Globus pallidus (tissue), 1 donor: ENCODE measurements around the gene MSMB.
"Not testable (repeated sequence)": the region's sequence is repeated elsewhere in the genome, so short reads cannot be mapped to it uniquely, and the experiment has no call there.

Source experiments
- DNase-seq: peaks from one replicate; pipeline ENCODE4 v3.0.0-alpha.2; 2015; ENCODE audit warnings: low spot score

The MSMB gene

DNA sequence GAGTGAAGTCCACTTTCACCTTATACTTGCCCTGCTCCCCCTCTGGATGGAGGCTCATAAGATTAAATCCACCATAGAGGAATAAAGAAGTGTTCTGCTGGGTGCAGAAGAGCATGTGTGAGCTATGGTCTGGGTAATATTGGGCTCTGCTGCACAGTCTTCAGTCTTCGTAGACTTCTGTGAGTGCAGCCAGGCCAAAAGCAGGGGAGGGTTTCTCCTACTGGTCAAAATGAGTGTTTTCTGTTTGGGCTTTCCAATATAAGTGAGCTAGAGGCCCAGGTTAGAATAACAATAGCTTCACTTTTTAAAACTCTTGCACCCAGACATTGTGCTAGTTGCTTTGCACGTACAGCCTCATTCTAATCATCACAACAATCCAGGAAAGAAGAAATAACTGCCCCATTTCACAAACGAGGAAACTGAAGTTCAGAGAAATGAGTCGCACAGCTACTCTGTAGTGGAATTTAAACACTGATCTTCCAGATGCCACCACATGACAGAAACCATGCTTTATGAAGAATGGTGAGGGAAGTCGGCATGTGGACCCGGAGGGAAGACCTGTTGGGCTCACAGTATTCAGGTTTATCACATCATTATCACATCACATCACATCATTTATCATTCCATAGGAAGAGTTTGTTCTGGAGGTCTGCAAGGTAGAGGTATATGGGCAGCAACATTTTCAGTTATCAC, 23.8 kb upstream of the MSMB start:
- DNase-seq: no peak

DNA sequence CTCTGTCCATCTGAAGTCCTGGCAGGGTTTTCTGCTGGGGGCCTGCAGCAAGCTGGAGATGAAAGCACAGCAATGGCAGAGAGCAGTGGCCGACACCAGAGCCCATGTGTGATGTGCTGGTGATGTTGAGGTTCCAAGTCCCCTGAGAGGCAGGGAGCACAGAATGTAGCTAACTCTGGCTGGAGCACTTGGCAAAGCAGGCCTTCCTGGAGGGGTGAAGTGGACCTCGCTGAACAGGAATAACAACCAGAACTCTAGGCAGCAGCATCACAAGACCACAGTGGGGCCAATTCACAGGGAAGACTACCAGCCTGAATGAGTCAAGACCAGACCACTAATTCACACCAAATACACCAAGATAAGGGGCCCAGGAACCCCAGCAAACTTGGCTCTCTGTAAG, 22.8 kb upstream of the MSMB start:
- DNase-seq: no peak

DNA sequence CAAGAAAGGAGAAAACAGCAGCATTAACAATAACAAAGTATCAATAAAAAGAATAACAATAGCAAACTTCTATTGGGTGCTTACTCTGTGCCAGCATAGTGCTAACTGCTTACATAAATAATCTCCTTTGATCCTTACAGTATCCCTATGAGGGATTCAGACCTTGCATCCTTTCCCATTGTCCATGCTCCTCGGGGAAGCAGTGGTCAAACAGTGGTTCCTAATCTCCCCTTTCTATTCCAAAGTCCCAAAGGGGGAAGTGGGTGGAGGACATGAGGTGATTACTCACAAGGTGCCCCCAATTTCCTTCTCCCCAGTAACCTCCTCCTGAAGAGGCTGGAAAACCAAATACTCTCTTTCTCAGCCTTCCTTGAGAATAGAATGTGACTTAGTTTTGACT, 22.0 kb upstream of the MSMB start:
- no peak for DNase-seq

DNA sequence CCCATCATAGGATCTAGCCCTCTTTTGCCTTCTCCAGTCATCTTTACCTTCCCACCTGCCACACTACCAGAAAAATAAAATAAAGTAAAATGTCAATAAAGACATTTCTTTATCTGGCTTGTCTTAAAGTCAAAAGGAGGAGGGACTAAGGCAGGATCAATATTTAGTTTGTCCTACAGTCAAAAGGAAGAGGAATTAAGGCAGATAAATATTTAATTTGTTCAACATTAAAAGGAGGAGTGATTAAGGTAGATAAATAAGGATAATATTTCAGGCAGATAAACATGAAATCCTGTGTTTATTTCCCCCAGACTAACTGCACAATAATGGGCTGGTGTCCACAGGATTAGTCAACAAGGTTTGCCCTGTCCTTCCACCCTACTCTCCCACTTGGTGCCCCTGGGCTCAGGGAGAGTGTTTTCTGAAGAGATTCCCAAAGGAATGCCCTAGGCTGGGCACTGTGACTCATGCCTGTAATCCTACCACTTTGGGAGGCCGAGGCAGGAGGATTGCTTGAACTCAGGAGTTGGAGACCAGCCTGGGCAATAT, 18.3 kb upstream of the MSMB start:
- no peak for DNase-seq

DNA sequence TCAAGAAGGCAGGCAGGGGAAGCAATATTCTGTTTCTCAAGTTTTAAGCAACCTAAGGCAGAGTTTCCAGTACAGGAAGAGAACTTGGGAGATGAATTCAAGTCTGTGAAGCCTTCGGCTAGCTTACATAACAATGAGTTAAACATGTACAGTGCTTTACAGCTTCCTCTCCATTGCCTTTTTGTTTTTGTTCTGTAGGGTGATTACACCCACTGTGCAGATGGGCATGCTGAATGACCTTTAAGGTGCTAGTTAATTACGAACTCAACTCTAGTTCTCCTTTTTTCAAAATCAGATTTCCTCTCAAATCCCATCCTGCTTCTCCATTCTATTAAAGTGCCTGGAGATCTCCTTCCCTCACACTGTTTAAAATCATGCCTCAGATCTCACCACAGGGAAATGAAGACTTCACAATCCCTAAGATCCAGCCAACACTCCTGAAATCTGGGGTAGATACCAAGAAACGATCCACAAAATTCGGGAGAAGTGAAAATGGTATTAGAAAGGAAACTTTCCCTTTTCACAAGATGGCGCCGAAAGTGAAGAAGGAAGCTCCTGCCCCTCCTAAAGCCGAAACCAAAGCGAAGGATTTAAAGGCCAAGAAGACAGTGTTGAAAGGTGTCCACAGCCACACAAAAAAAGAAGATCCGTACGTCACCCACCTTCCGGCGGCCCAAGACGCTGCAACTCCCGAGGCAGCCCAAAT, 16.8 kb upstream of the MSMB start:
- DNase-seq: no peak

DNA sequence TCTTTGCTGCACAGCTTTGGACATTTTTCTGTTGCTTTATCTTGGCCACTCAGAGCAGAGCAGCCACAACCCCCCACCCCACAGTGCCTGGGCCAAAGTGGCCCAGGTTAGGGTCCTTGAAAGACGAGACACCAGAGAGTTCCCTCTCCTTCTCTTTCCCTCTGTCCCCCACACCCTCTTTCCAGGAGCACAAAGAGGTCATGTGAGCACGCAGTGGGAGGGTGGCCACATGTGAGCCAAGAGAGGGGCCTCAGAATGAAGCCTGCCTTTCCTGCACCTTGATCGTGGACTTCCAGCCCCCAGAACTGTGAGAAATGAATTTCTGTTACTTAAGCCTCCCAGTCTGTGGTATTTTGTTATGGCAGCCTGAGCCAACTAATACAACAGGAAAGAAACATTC, 14.6 kb upstream of the MSMB start:
- DNase-seq: no peak

DNA sequence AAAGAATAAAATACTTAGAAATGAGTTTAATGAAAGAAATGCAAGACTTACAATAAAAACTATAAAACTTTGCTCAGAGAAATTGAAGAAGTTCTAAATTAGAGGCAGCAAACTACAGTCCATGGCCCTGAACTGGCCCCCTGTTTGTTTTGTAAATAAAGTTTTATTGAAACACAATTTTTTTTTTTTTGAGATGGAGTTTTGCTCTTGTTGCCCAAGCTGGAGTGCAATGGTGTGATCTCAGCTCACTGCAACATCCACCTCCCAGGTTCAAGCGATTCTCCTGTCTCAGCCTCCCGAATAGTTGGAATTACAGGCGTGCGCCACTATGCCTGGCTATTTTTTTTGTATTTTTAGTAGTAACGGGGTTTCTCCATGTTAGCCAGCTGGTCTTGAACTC, 11.9 kb upstream of the MSMB start:
- DNase-seq: not testable (repeated sequence)

DNA sequence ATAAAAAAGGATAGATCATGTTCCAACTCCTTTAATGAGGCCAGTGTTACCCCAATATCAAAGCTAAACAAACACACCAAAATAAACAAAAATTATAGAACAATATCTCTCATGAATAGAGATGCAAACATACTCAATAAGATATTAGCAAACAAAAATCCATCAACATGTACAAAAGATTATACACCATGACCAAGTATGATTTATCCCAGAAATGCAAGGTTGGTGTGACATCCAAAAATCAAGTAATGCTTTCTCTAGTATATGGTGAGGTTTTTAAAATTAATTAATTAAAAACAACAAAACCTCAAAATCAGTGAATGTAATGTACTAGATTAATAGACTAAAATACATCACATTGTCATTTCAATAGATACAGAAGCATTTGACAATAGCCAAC, 11.0 kb upstream of the MSMB start:
- DNase-seq: no peak

DNA sequence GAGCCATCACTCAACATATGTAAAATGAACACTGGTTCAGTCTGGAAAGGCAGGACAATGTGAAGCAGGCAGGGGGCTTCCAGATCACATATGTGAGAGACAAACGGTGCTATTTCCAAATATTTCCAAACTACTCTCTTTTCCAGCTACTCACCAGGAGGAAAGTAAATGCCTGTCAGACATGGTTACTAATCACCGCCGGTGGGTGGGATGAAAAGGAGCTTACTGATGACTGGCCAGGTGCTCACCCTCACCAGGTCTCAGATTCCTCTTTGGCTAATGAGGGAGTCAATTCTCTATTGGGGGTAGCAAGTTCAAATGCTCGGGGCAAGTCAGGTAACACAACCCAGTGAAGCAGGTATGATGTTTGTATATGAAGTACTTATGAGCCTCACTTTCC, 9.7 kb upstream of the MSMB start:
- DNase-seq: no peak

DNA sequence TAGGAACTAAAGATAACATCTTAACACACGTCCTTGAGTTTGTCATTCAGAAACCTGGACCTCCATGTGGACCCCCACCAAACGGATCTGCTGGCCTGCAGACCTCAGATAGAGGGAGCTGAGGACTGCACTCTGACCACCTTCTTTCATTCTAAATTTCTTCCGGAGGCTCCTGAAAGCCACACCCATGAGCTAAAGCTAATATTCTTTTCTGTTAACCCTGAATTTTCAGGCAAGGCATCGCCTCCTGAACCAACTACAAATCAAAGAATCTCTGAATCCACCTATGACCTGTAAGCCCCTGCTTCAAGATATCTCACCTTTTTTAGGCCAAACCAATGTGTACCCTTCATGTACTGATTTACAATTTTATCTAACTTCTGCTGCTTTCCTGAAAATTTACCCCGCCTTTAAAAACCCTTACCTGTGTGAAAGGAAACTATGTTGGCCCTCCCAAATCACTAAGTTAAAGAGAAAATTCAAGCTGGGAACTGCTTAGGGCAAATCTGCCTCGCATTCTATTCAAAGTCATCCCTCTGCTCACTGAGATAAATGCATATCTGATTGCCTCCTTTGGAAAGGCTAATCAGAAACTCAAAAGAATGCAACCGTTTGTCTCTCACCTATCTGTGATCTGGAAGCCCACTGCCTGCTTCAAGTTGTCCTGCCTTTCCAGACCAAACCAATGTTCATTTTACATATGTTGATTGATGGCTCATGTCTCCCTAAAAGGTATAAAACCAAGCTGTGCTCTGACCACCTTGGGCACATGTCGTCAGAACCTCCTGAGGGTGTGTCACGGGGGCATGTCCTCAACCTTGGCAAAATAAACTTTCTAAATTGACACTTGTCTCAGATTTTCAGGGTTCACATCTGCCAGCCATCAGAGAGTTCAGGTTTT, 7.7 kb upstream of the MSMB start:
- DNase-seq: no peak

DNA sequence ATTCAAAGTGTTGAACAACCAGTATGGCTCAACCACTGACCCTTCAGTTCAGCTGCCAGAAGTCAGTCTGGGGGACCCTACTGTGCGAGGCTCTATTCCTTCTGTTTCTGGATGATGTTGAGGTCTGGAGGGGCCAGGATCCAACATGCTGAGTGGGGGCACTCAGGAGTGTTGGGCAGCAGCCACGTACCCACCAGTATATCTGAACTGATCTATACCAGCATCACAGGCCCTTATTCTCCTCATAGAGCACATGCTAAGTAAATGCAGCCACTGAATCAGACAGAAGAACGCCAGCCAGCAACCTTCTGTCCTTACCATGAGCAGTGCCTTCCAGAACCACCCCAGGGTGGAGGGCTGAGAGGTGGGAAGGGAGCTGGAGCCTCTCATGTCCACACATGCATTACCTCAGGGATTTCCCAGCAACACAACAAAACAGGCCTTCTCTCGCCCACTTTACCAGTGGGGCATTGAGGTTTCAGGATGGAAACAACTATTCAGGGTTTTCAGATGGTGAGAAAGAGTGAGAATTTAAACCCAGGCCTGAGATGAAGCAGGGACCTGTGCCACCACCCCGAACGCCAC, 6.8 kb upstream of the MSMB start:
- DNase-seq: no peak

DNA sequence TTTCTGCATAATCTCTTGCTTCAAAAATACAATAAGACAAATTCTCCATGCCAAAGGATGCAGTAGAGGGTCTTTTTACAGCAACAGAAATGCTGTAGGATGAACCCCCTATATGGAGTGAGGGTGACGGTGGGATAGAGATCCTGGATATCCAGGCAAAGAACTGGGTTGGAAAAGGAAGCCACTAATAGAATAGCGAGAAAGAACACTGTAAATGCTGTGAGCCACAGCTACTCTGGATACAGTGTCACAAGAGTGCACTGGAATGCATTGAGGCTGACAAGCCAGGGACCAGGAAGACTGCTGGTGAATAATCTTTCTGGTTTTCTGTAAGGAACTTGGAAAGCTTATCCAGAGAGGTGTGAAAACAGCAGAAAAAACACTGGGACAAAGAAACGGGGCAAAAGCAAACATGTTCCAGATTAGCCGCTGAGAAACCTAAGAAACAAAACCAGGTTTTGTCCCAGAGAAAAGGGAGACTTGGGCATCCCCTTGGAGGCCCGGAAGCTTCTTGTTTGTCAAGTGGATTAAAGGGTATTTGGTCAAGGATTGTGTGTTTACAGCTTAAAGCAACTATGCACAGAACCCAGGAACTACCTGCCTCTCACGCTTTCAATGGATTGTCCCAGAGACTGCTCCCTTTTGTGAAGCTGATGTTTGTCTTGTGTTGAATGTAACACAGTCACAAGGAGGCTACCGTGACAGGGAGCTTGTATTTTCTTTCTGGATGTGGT, 6.2 kb upstream of the MSMB start:
- no peak for DNase-seq

DNA sequence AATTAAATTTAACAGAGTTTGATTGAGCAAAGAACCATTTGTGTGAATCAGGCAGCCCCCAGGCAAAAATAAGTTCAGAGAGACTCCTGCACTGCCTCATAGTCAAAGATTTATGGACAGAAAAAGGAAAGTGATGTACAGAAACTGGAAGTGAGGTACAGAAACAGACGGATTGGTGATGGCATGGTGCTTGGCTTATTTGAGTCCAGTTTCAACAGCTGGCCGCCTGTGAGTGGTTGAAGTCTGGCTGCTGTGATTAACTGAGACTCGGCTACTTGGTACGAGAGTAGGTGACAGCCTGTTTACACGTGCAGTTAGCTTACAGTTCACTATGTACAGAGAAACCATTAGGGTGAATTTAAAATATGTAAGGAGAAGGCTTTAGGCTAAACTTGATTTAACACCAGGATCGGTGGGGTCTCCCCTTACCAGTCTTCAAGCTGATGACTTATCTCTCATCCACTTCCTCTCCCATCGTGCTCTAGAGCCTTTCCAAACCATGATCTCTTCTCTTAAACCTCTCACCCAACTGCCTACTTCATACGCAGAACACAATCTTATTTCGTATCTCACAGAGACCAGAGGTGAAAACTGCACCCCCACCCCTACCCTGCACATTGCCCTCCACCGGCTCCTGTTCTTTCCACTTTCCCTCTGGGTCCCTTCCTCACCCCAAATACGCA, 5.0 kb upstream of the MSMB start:
- no peak for DNase-seq

DNA sequence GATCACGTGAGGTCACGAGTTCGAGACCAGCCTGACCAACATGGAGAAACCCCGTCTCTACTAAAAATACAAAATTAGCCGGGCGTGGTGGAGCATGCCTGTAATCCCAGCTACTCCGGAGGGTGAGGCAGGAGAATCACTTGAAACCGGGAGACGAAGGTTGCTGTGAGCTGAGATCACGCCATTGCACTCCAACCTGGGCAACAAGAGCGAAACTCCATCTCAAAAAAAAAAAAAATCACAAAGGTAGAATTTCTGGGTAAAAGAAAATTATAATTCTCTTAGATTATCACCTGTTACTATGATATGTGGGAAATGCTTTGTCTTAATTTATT, 3.4 kb upstream of the MSMB start:
- not testable (repeated sequence) for DNase-seq

DNA sequence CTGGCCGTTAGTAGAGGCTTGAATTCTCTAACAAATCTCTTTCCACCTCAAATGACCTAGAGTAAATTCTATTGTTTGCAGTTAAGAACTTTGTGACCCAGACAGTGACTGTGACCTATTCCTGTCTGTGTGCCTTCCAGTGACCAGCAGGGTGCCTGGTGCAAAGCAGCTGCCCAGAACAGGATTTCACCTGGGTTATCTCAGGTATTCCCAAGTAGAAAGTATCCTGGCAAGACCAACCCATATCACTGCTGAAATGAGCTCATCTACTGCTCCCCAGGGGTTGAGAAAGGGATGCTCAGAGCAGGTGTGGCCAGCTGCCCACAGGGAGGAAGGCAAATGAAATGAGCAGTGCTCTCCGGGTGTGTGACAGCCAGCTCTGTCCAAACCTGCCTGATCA, 2.1 kb upstream of the MSMB start:
- no peak for DNase-seq

DNA sequence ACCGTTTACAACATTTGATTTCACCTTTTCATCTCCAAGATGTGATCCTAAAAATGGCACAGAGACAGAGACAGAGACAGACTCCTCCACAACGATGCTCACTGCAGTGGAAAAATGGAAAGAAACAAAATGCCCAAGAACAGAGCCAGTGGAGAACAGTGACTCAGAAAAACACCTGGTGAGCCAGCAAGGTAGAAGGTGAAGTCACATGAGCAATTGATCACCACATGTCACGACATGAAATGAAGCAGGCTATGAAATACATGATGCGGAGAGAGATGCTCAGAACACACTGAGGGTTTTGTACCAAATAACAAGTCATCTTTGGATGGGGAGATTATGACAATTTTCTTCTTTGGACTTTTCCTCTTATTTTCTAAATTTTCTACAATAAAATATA, 3.5 kb downstream of the MSMB start:
- no peak for DNase-seq

DNA sequence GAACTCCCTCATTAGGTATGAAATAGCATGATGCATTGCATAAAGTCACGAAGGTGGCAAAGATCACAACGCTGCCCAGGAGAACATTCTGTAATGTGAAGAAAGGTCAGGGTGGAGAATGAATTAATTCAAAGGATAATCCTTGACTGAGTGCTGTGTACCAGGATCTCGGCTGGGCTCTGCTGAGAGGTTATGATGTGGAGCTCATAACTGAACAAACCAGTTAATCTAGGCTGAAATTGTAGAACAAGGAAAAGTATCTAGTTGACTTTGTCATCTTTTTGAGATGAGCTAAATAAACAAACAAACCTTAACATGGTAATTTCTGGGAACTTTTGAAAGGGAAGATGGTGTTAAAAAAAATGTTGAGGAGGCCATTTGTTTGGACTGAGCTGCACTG, 6.1 kb downstream of the MSMB start:
- no peak for DNase-seq

DNA sequence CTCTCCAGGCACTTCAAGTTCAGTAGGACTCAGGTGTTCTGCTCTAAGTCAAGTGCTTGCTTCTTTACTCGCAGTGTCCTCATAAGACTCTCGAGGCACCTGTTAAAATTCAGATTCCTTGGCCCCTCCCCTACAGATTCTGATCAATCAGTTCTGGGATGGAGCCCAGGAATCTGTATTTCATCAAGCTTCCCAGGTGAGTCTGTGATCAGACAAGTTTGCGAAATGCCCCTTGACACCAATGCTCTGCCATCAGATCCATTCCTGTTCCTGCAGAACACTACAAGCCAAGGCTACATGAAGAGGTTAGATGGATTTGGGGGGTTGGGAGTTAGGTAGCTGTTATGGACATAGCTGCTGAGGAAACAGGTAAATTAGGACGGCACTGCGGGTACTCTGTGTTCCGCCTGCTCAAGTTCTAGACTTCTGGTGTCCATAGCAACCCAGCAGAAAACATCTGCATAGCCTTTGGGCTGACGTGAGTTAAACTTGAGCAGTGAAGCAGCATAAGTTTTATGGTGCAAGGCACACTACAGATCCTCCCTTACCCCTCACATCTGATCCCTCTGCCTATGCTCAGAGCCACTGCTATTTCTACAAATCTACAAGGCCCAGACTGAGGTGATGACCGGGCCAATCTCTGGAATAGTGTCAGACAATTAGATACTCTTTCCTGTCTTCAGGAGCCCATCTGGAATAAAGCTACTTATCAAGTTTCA, 8.8 kb downstream of the MSMB start:
- DNase-seq: no peak

DNA sequence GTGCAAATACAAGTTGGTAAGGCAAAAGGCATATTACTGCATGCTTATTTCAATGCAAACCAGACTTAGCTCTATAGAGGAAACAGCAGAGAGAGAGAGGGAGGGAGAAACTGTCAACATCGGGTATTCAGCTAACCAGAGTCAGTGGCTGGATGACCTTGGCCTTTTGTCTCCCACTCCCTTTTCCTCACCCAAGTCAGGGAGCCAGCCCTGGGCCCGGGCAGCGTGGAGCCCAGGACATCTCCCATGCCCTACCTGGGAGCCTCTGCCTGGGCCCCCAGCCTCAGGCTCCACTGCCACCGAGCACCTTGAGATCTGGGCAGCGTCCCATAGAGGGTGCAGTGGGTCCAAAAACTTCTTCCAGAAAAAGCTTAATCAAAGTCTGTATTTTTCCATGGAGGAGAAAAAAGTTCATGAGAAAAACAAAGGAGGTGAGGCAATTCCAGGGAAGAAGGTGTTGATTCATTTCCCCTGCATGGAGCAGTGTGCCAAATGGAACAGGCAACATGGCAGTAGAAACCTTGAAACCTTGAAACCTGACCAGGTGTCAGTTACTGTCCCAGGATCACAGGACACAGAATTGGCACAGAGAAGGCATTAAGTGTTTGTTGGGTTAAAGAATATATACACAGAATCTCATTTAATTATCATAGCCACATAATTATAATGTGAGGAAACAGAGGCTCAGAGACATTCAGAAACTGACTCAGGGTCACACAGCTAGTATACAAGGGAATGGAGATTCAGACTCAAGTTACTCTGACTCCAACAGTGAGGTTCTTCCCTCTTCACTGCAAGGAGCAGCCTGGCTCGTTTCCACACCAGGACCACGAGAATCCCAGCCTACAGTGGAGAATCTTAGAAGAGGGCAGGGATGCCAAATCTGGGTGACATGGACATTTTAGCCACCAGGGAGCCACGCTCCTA, 9.9 kb downstream of the MSMB start:
- DNase-seq: no peak
